ENCODE measurements around the gene SMO. TPM values are rescaled to one million over a fixed set of nuclear protein-coding genes. Genes with fewer than 3 reads are reported as not detected.

Gene SMO
- total RNA-seq, 1 donor from 2014 or later: 20.1 TPM

DNA sequence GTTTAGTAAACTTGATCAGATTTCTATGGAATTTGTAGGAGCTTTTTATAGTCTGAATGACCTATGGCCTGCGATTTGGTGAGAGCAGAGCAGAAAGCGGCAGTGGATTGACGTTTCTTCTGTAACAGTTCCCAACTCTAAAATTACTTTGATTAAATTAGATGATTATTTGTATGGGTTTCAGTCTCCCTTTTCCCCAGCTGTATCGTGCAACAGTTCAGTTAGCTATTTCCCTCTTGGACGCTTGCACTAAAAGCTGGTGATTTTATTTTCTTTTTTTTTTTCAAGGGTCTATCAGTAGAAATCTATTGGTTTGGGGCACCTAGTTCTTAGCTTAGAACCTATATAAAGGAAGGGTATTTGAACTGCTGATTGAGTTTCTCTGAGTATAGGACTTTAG, 43.2 kb downstream of the SMO start:
- TF ChIP-seq, protein P1, sequence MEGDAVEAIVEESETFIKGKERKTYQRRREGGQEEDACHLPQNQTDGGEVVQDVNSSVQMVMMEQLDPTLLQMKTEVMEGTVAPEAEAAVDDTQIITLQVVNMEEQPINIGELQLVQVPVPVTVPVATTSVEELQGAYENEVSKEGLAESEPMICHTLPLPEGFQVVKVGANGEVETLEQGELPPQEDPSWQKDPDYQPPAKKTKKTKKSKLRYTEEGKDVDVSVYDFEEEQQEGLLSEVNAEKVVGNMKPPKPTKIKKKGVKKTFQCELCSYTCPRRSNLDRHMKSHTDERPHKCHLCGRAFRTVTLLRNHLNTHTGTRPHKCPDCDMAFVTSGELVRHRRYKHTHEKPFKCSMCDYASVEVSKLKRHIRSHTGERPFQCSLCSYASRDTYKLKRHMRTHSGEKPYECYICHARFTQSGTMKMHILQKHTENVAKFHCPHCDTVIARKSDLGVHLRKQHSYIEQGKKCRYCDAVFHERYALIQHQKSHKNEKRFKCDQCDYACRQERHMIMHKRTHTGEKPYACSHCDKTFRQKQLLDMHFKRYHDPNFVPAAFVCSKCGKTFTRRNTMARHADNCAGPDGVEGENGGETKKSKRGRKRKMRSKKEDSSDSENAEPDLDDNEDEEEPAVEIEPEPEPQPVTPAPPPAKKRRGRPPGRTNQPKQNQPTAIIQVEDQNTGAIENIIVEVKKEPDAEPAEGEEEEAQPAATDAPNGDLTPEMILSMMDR (IDR thresholded peaks at IDR 0.05; ENCODE audit: insufficient read depth, low read length, poor library complexity, severe bottlenecking): no peak
- Histone ChIP-seq H3K27me3 (ENCODE audit: control insufficient read depth, insufficient read depth, low read length) (no peaks in the 10 kb centered on the region), H3K4me3 (ENCODE audit: low read depth, low read length) (no peak overlapping the region), H3K36me3 (ENCODE audit: control insufficient read depth, insufficient read depth, low read length) (no peaks in the 10 kb centered on the region)
- DNase-seq (ENCODE audit: low read depth): no peak

DNA sequence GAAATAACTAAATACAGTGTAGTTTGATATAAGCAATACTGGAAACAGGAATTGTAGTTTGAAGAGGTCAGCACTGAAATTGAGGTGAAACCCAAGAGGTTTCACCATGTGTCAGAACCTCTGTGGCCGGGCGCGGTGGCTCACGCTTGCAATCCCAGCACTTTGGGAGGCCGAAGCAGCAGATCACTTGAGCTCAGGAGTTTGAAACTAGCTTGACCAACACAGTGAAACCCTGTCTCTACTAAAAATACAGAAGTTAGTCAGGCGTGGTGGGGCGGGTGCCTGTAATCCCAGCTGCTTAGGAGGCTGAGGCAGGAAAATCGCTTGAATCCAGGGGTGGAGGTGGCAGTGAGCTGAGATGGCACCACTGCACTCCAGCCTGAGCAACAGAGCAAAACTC, 50.1 kb downstream of the SMO start:
- no peaks in the 10 kb centered on the region for H3K36me3 ChIP-seq (ENCODE audit: control insufficient read depth, insufficient read depth, low read length)
- no peak overlapping the region for H3K4me3 ChIP-seq (ENCODE audit: low read depth, low read length)
- H3K27me3 ChIP-seq (ENCODE audit: control insufficient read depth, insufficient read depth, low read length): no peaks in the 10 kb centered on the region
- no peak for DNase-seq (ENCODE audit: low read depth)
- TF ChIP-seq, protein P1 (IDR thresholded peaks at IDR 0.05; ENCODE audit: insufficient read depth, low read length, poor library complexity, severe bottlenecking): no peak

DNA sequence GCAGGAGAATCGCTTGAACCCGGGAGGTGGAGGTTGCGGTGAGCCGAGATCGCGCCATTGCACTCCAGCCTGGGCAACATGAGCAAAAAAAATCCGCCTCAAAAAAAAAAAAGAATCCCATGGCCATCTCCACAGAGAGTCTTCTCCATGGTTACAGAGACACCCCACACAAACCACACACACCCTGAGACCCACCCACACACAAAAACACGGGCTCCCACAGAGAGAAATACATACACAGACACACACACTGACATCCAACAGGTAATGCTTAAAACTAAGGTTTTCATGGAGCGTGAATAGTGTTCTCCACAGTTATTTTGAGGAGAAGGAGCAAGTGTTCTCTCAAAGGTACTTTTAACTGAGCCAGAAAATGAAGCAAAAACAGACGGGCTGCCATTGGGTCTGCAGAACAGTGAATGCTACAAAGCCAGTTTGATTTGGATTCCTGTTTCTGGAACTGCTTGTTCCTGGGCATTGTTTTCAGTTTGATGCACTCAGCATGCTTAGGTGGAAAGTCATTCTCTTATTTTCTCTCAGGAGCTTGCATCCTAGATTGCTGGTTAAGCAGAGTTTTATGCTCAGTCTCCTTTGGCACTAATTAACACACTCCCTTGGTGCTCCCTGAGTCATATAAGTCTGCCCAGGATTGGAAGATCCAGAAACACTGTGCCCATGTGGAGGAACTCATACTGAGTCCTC, 51.8 kb downstream of the SMO start:
- Histone ChIP-seq H3K4me3 (ENCODE audit: low read depth, low read length) (no peak overlapping the region), H3K36me3 (ENCODE audit: control insufficient read depth, insufficient read depth, low read length) (no peaks in the 10 kb centered on the region), H3K27me3 (ENCODE audit: control insufficient read depth, insufficient read depth, low read length) (no peaks in the 10 kb centered on the region)
- peak; percentile 41 for DNase-seq (ENCODE audit: low read depth)
- TF ChIP-seq, protein P1 (IDR thresholded peaks at IDR 0.05; ENCODE audit: insufficient read depth, low read length, poor library complexity, severe bottlenecking): no peak

DNA sequence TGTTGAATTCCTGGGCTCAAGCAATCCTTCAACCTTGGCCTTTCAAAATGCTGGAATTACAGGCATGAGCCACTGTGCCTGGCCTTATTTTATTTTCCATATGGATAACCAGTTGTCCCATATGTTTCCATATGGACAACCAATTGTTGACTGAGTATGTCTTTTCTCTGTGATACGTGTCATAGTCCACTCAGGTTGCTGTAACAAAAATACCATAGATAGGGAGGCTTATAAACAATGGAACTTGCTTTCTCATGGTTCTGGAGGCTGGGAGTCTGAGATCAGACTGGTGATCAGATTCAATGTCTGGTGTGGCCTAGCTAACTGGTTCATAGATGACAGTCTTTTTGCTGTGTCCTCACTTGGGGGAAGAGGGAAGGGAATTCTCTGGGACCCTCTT, 55.8 kb downstream of the SMO start:
- Histone ChIP-seq H3K27me3 (ENCODE audit: control insufficient read depth, insufficient read depth, low read length) (no peaks in the 10 kb centered on the region), H3K4me3 (ENCODE audit: low read depth, low read length) (no peak overlapping the region), H3K36me3 (ENCODE audit: control insufficient read depth, insufficient read depth, low read length) (no peaks in the 10 kb centered on the region)
- TF ChIP-seq, protein P1 (IDR thresholded peaks at IDR 0.05; ENCODE audit: insufficient read depth, low read length, poor library complexity, severe bottlenecking): no peak
- DNase-seq (ENCODE audit: low read depth): no peak

DNA sequence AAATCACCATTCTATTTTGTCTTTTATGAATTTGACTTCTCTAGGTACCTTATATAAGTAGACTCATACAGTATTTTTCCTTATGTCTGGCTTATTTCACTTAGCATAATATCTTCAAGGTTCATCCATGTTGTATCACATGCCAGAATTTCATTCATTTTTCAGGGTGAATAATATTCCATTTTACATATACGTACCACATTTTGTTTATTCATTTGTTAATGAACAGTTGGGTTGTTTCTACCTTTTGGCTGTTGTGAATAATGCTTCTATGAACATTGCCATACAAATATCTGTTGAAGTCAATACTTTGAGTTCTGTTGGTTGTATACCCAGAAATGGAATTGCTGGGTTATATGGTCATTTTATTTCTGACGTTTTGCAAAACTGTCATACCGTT, 57.1 kb downstream of the SMO start:
- TF ChIP-seq, protein P1 (IDR thresholded peaks at IDR 0.05; ENCODE audit: insufficient read depth, low read length, poor library complexity, severe bottlenecking): no peak
- DNase-seq (ENCODE audit: low read depth): no peak
- Histone ChIP-seq H3K27me3 (ENCODE audit: control insufficient read depth, insufficient read depth, low read length) (no peaks in the 10 kb centered on the region), H3K4me3 (ENCODE audit: low read depth, low read length) (no peak overlapping the region), H3K36me3 (ENCODE audit: control insufficient read depth, insufficient read depth, low read length) (no peaks in the 10 kb centered on the region)

DNA sequence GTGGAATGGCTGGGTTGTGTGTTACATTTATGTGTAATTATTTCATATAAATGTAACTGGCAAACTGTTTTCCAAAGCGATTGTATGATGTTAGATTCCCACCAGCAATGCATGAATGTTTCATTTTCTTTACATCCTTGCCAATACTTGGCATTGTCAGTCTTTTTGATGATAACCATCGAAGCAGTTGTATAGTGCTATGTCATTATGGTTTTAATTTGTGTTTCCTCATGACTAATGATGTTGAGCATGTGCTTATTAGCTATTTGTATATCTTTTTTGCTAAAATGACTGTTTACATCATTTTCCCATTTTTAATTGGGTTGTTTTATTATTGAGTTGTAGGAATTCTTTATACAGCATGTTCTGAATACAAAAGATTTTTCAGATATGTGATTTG, 58.7 kb downstream of the SMO start:
- TF ChIP-seq, protein P1 (IDR thresholded peaks at IDR 0.05; ENCODE audit: insufficient read depth, low read length, poor library complexity, severe bottlenecking): no peak
- DNase-seq (ENCODE audit: low read depth): no peak

More for the DNA sequence above, 58.7 kb downstream of the SMO start:
- Histone ChIP-seq H3K27me3 (ENCODE audit: control insufficient read depth, insufficient read depth, low read length) (no peaks in the 10 kb centered on the region), H3K36me3 (ENCODE audit: control insufficient read depth, insufficient read depth, low read length) (no peaks in the 10 kb centered on the region), H3K4me3 (ENCODE audit: low read depth, low read length) (no peak overlapping the region)

All from kidney epithelial cell (primary cell).